Measurements from ENCODE around the gene PNPLA1. TPM values are rescaled to one million over a fixed set of nuclear protein-coding genes. Genes with fewer than 3 reads are reported as not detected.
A peak's percentile ranks its signal among the peaks of the same experiment; 100 is the strongest.

Gene PNPLA1
- total and polyA plus RNA-seq, 10 of the 15 experiments (the other 5 are each of a cell fraction or from before 2014, with no cell fraction given) = 0.04 TPM; not detected in 9

DNA sequence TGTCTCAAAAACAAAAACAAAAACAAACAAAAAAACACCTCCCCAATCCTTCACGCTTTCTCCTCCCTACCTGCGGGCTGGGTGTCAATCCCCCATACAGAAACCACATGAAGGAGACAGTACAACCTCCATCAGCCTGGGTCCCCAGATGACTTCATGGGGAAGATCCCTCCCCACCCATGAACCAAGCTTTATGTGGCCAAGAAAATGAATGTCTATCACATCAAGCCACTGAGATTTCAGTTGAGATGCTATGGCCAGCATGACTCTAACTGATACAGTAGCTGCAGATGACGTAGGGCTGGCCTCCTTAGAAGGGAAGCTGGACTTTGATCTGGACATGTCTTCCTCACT is 88.0 kb downstream of the PNPLA1 start:
- ChIA-PET CTCF (interaction anchor here (0.7 to 17.3 kb wide), 26 partner anchors 16 to 401 kb away, joined by 3 to 483 read pairs (median 5); partner anchors contain the start of genes BNIP5, BRPF3, MAPK13 and MAPK14), RAD21 (ENCODE audit: unreplicated experiment) (interaction anchor here (0.6 to 11.7 kb wide), 44 partner anchors 9 to 803 kb away, joined by 3 to 311 read pairs (median 5); partner anchors contain the start of genes BNIP5, BRPF3, MAPK13 and MAPK14), SMC1A (ENCODE audit: uncharacterized antibody, unreplicated experiment) (interaction anchor here (0.6 to 19.6 kb wide), 29 partner anchors 9 to 401 kb away, joined by 3 to 386 read pairs (median 5); partner anchors contain the start of genes BNIP5, BRPF3, MAPK13 and MAPK14), POLR2A (interaction anchor here (0.6 to 4.5 kb wide), 18 partner anchors 9 to 1947 kb away, joined by 3 to 44 read pairs (median 5); partner anchors contain the start of genes BNIP5 and MAPK14)
- H2AFZ ChIP-seq (ENCODE audit: control insufficient read depth, low read depth, low read length) = peak overlapping the region; percentile 27
- no peak overlapping the region for H3K9ac ChIP-seq (ENCODE audit: control insufficient read depth, insufficient read depth, low read length)
- 34% methylated on average over 3 of the region's 3 CpGs for WGBS (ENCODE audit: insufficient coverage, insufficient replicate concordance, low lambda C conversion rate, missing lambda C conversion rate)
- peaks cover 26% of the 10 kb centered on the region for H3K4me1 ChIP-seq (ENCODE audit: control insufficient read depth, insufficient read depth, low read length)
- H3K27me3 ChIP-seq (replicated peaks in 1 of 2; ENCODE audit: control insufficient read depth in 2 of 2, insufficient read depth in 2 of 2, low read length in 1 of 2) = no peaks in the 10 kb centered on the region
- H3K4me3 ChIP-seq = no peak overlapping the region
- in situ Hi-C loops (cut with MboI) (loop anchor here (5.0 kb wide), 1 partner anchor 236 kb away; no protein-coding TSS in a partner anchor), intact Hi-C loops (cut with micrococcal nuclease; ENCODE audit: unreplicated experiment) (loop anchor here (5.0 kb wide), 1 partner anchor 161 kb away; the partner anchor contains the start of gene BRPF3)
- no peaks in the 10 kb centered on the region for H3K79me2 ChIP-seq (ENCODE audit: control insufficient read depth, insufficient read depth, low read length)
- no peaks in the 10 kb centered on the region for H3K9me3 ChIP-seq (replicated peaks; ENCODE audit: control insufficient read depth, insufficient read depth, low read length)
- BruUV-seq (replicated peaks) = no TSS peak
- H3K4me2 ChIP-seq (ENCODE audit: control insufficient read depth, insufficient read depth) = peak overlapping the region; percentile 36; the same call in 1 of the 2 replicates
- DNase-seq (ENCODE audit: low read depth, low spot score) (peak; percentile 63), ATAC-seq (peak; percentile 82), FAIRE-seq (no peak)
- no peaks in the 10 kb centered on the region for H3K36me3 ChIP-seq (ENCODE audit: control insufficient read depth in 2 of 2, insufficient read depth in 2 of 2, low read length in 1 of 2)
- H3K27ac ChIP-seq (ENCODE audit: control insufficient read depth, insufficient read depth) = peak overlapping the region; percentile 40; the same call in 1 of the 2 replicates
- H4K20me1 ChIP-seq (ENCODE audit: control insufficient read depth, insufficient read depth) = no peaks in the 10 kb centered on the region
- TF ChIP-seq SIX5 (IDR thresholded peaks at IDR 0.05; ENCODE audit: low read depth, low read length, severe bottlenecking) = no peak
- no peak for TF ChIP-seq EGR1 (IDR thresholded peaks at IDR 0.05; ENCODE audit: borderline replicate concordance in 1 of 2, low read depth in 2 of 2, low read length in 2 of 2)
- TF ChIP-seq NR2C1 (IDR thresholded peaks at IDR 0.05) = no peak
- TF ChIP-seq FOXM1 (IDR thresholded peaks at IDR 0.05; ENCODE audit: low read depth, low read length) = peak; percentile 35; the same call in 1 of the 2 replicates
- no peak for TF ChIP-seq GABPA (IDR thresholded peaks at IDR 0.05; ENCODE audit: low read depth)
- TF ChIP-seq SMAD5 (IDR thresholded peaks at IDR 0.05; ENCODE audit: low read depth) = no peak
- peak; percentile 64; the same call in 1 of the 3 replicates for TF ChIP-seq POU2F2 (IDR thresholded peaks at IDR 0.05; ENCODE audit: borderline replicate concordance, low read depth, low read length)
- TF ChIP-seq RELA (IDR thresholded peaks at IDR 0.05; ENCODE audit: borderline replicate concordance, partially characterized antibody) = no peak
- TF ChIP-seq ZSCAN29 (IDR thresholded peaks at IDR 0.05) = no peak
- TF ChIP-seq SMARCA5 (IDR thresholded peaks at IDR 0.05) = no peak
- peak; percentile 68; the same call in 1 of the 2 replicates for TF ChIP-seq PAX5 (IDR thresholded peaks at IDR 0.05; ENCODE audit: borderline replicate concordance, low read depth, low read length)
- peak; percentile 99 for TF ChIP-seq ATF7 (IDR thresholded peaks at IDR 0.05; ENCODE audit: low read depth)
- no peak for TF ChIP-seq MTA3 (IDR thresholded peaks at IDR 0.05; ENCODE audit: borderline replicate concordance, low read length)
- TF ChIP-seq, protein P1, sequence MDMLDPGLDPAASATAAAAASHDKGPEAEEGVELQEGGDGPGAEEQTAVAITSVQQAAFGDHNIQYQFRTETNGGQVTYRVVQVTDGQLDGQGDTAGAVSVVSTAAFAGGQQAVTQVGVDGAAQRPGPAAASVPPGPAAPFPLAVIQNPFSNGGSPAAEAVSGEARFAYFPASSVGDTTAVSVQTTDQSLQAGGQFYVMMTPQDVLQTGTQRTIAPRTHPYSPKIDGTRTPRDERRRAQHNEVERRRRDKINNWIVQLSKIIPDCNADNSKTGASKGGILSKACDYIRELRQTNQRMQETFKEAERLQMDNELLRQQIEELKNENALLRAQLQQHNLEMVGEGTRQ (IDR thresholded peaks at IDR 0.05; ENCODE audit: borderline replicate concordance, low read depth, low read length) = no peak
- no peak for TF ChIP-seq PAX8 (IDR thresholded peaks at IDR 0.05)
- TF ChIP-seq, protein P2, sequence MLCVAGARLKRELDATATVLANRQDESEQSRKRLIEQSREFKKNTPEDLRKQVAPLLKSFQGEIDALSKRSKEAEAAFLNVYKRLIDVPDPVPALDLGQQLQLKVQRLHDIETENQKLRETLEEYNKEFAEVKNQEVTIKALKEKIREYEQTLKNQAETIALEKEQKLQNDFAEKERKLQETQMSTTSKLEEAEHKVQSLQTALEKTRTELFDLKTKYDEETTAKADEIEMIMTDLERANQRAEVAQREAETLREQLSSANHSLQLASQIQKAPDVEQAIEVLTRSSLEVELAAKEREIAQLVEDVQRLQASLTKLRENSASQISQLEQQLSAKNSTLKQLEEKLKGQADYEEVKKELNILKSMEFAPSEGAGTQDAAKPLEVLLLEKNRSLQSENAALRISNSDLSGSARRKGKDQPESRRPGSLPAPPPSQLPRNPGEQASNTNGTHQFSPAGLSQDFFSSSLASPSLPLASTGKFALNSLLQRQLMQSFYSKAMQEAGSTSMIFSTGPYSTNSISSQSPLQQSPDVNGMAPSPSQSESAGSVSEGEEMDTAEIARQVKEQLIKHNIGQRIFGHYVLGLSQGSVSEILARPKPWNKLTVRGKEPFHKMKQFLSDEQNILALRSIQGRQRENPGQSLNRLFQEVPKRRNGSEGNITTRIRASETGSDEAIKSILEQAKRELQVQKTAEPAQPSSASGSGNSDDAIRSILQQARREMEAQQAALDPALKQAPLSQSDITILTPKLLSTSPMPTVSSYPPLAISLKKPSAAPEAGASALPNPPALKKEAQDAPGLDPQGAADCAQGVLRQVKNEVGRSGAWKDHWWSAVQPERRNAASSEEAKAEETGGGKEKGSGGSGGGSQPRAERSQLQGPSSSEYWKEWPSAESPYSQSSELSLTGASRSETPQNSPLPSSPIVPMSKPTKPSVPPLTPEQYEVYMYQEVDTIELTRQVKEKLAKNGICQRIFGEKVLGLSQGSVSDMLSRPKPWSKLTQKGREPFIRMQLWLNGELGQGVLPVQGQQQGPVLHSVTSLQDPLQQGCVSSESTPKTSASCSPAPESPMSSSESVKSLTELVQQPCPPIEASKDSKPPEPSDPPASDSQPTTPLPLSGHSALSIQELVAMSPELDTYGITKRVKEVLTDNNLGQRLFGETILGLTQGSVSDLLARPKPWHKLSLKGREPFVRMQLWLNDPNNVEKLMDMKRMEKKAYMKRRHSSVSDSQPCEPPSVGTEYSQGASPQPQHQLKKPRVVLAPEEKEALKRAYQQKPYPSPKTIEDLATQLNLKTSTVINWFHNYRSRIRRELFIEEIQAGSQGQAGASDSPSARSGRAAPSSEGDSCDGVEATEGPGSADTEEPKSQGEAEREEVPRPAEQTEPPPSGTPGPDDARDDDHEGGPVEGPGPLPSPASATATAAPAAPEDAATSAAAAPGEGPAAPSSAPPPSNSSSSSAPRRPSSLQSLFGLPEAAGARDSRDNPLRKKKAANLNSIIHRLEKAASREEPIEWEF (IDR thresholded peaks at IDR 0.05; ENCODE audit: insufficient replicate concordance, low read depth, low read length) = no peak
- no peak for TF ChIP-seq NFXL1 (IDR thresholded peaks at IDR 0.05; ENCODE audit: borderline replicate concordance)
- TF ChIP-seq POLR2A (IDR thresholded peaks at IDR 0.05; ENCODE audit: low read depth, low read length) = no peak
- peak; percentile 36; the same call in 1 of the 2 replicates for TF ChIP-seq BACH1 (IDR thresholded peaks at IDR 0.05; ENCODE audit: borderline replicate concordance)
- TF ChIP-seq YY1 (IDR thresholded peaks at IDR 0.05; ENCODE audit: low read depth, low read length) = no peak
- peak; percentile 94 for TF ChIP-seq TCF7 (IDR thresholded peaks at IDR 0.05; ENCODE audit: borderline replicate concordance)
